GM23338 (cell line): Measurements from ENCODE around the gene BOK. TPM values are rescaled to one million over a fixed set of nuclear protein-coding genes. Genes with fewer than 3 reads are reported as not detected.

Source experiments
- ATAC-seq: fragments of 200-7000 bp; cut with Tn5 transposase; 3 replicates; pipeline ENCODE4 v1.9.1; 2020
- DNase-seq: peaks from one replicate; pipeline ENCODE4 v3.0.0-alpha.2; 2015; ENCODE audit warnings: low spot score
- H2AFZ ChIP-seq: fragments of 200-600 bp; sonication (generic); 2 replicates; pipeline ENCODE4 v1.8.0; 2016; ENCODE audit warnings: antibody characterized with exemption, mild to moderate bottlenecking, moderate library complexity
- H3F3A ChIP-seq: fragments of 200-600 bp; sonication (generic); replicated peaks from 2 replicates; pipeline ENCODE4 v1.8.0; 2017; ENCODE audit warnings: antibody characterized with exemption, mixed run types, low read depth
- H3K27ac ChIP-seq: fragments of 200-600 bp; sonication (generic); 2 replicates; pipeline ENCODE4 v1.6.1; 2016; ENCODE audit warnings: low read depth
- H3K27me3 ChIP-seq: fragments of 200-600 bp; sonication (generic); 2 replicates; pipeline ENCODE4 v1.8.0; 2016; ENCODE audit warnings: mild to moderate bottlenecking, mixed run types, moderate library complexity; ENCODE audit not compliant: insufficient read depth
- H3K36me3 ChIP-seq: fragments of 200-600 bp; sonication (generic); 2 replicates; pipeline ENCODE4 v1.8.0; 2016; ENCODE audit warnings: mild to moderate bottlenecking; ENCODE audit not compliant: insufficient read depth
- H3K4me1 ChIP-seq: fragments of 200-600 bp; sonication (generic); 2 replicates; pipeline ENCODE4 v1.8.0; 2016; ENCODE audit warnings: mild to moderate bottlenecking, moderate library complexity; ENCODE audit not compliant: insufficient read depth
- H3K4me2 ChIP-seq: fragments of 200-600 bp; sonication (generic); 2 replicates; pipeline ENCODE4 v1.7.1; 2017; ENCODE audit warnings: mixed run types
- H3K4me3 ChIP-seq: fragments of 200-600 bp; sonication (generic); 2 replicates; pipeline ENCODE4 v1.6.1; 2016; ENCODE audit warnings: mixed run types
- H3K79me2 ChIP-seq: fragments of 200-600 bp; sonication (generic); replicated peaks from 2 replicates; pipeline ENCODE4 v1.8.0; 2017; ENCODE audit warnings: mild to moderate bottlenecking; ENCODE audit not compliant: insufficient read depth
- H3K9me2 ChIP-seq: fragments of 200-600 bp; sonication (generic); 2 replicates; pipeline ENCODE4 v1.8.0; 2017; ENCODE audit not compliant: insufficient read depth
- H4K20me1 ChIP-seq: fragments of 200-600 bp; sonication (generic); replicated peaks from 2 replicates; pipeline ENCODE4 v1.8.0; 2017; ENCODE audit warnings: mild to moderate bottlenecking; ENCODE audit not compliant: insufficient read depth
- H3K27ac Mint-ChIP-seq: 2 replicates; pipeline ENCODE4 v1.8.0; 2020; ENCODE audit warnings: inconsistent platforms, mild to moderate bottlenecking, moderate library complexity, mixed read lengths
- H3K27me3 Mint-ChIP-seq: 3 replicates; pipeline ENCODE4 v1.8.0; 2022; ENCODE audit warnings: low read depth, mild to moderate bottlenecking, moderate library complexity, mixed read lengths, inconsistent platforms; ENCODE audit not compliant: insufficient read depth, poor library complexity
- H3K36me3 Mint-ChIP-seq: 3 replicates; pipeline ENCODE4 v1.8.0; 2021; ENCODE audit warnings: low read depth, mild to moderate bottlenecking, inconsistent platforms, moderate library complexity, mixed read lengths
- H3K4me1 Mint-ChIP-seq: 3 replicates; pipeline ENCODE4 v1.8.0; 2020; ENCODE audit warnings: mild to moderate bottlenecking, inconsistent platforms, mixed read lengths
- H3K4me3 Mint-ChIP-seq: 3 replicates; pipeline ENCODE4 v1.8.0; 2021; ENCODE audit warnings: moderate library complexity, mild to moderate bottlenecking, inconsistent platforms, mixed read lengths
- H3K9me3 Mint-ChIP-seq: 3 replicates; pipeline ENCODE4 v1.8.0; 2020; ENCODE audit warnings: moderate library complexity, mild to moderate bottlenecking, inconsistent platforms, mixed read lengths
- CREB1 ChIP-seq: fragments of 250-450 bp; sonication (Bioruptor Pico); IDR thresholded peaks from 2 replicates; pipeline ENCODE4 v1.5.0; 2020; ENCODE audit warnings: low read depth, mild to moderate bottlenecking, moderate library complexity
- EZH2 ChIP-seq: fragments of 200-600 bp; sonication (generic); IDR thresholded peaks from one replicate; pipeline ENCODE4 v1.8.0; 2017; ENCODE audit warnings: antibody characterized with exemption, mild to moderate bottlenecking, low read depth; ENCODE audit not compliant: unreplicated experiment
- EZH2phosphoT487 ChIP-seq: fragments of 200-600 bp; sonication (generic); IDR thresholded peaks from one replicate; pipeline ENCODE4 v1.8.1; 2018; ENCODE audit warnings: antibody characterized with exemption; ENCODE audit not compliant: unreplicated experiment
- JUNB ChIP-seq: IDR thresholded peaks from one replicate; pipeline ENCODE4 v1.6.1; 2016; ENCODE audit warnings: antibody characterized with exemption; ENCODE audit not compliant: unreplicated experiment
- NANOG ChIP-seq: IDR thresholded peaks from 2 replicates; pipeline ENCODE4 v1.6.1; 2016; ENCODE audit warnings: antibody characterized with exemption, borderline replicate concordance
- POLR2AphosphoS5 ChIP-seq: IDR thresholded peaks from 2 replicates; pipeline ENCODE4 v1.6.1; 2016; ENCODE audit warnings: antibody characterized with exemption, low read depth
- STAT1 ChIP-seq: IDR thresholded peaks from one replicate; pipeline ENCODE4 v1.6.1; 2016; ENCODE audit warnings: antibody characterized with exemption; ENCODE audit not compliant: unreplicated experiment
- ZNF114 ChIP-seq: fragments of 250-450 bp; sonication (Bioruptor Pico); IDR thresholded peaks from 2 replicates; pipeline ENCODE4 v1.5.0; 2020; ENCODE audit warnings: mild to moderate bottlenecking, moderate library complexity
- ZNF331 ChIP-seq: fragments of 250-450 bp; sonication (Bioruptor Pico); IDR thresholded peaks from 2 replicates; pipeline ENCODE4 v1.5.0; 2020; ENCODE audit warnings: low read depth, mild to moderate bottlenecking, moderate library complexity
- polyA plus RNA-seq: library from polyadenylated mRNA; unstranded; fragments of >200 nt; fragmentation: Nextera tagmentation; extraction: Ambion mirVana; gene quantifications from 2 replicates; pipeline ENCODE4 v1.2.1, GENCODE V29; 2016
- total RNA-seq: library from RNA; depleted of rRNA; stranded (reverse); fragments of >200 nt; shearing (Covaris generic); gene quantifications from 2 replicates; pipeline ENCODE4 v1.2.3, GENCODE V29; 2014
- TF ChIP-seq, protein P1 (sequence below): fragments of 250-450 bp; sonication (Bioruptor Pico); IDR thresholded peaks from 2 replicates; pipeline ENCODE4 v1.5.0; 2020; ENCODE audit warnings: mild to moderate bottlenecking, moderate library complexity
- TF ChIP-seq, protein P2 (sequence below): IDR thresholded peaks from 2 replicates; pipeline ENCODE4 v1.6.1; 2016; ENCODE audit warnings: antibody characterized with exemption
- TF ChIP-seq, protein P3 (sequence below), 2 experiments: fragments of 200-600 bp in 1 of 2; sonication (generic) in 1 of 2; conservative IDR thresholded peaks; 2 replicates each; pipeline versions ENCODE4 v1.5.1 to v1.6.1; 2016 to 2017; ENCODE audit warnings: antibody characterized with exemption in 2 of 2, low read depth in 2 of 2, mild to moderate bottlenecking in 2 of 2, moderate library complexity in 1 of 2
- TF ChIP-seq, protein P4 (sequence below): IDR thresholded peaks from one replicate; pipeline ENCODE4 v1.6.1; 2018; ENCODE audit warnings: antibody characterized with exemption; ENCODE audit not compliant: unreplicated experiment

Gene BOK
- total and polyA plus RNA-seq, 2 experiments from 2014 or later = 13.5 to 36.7 TPM

DNA sequence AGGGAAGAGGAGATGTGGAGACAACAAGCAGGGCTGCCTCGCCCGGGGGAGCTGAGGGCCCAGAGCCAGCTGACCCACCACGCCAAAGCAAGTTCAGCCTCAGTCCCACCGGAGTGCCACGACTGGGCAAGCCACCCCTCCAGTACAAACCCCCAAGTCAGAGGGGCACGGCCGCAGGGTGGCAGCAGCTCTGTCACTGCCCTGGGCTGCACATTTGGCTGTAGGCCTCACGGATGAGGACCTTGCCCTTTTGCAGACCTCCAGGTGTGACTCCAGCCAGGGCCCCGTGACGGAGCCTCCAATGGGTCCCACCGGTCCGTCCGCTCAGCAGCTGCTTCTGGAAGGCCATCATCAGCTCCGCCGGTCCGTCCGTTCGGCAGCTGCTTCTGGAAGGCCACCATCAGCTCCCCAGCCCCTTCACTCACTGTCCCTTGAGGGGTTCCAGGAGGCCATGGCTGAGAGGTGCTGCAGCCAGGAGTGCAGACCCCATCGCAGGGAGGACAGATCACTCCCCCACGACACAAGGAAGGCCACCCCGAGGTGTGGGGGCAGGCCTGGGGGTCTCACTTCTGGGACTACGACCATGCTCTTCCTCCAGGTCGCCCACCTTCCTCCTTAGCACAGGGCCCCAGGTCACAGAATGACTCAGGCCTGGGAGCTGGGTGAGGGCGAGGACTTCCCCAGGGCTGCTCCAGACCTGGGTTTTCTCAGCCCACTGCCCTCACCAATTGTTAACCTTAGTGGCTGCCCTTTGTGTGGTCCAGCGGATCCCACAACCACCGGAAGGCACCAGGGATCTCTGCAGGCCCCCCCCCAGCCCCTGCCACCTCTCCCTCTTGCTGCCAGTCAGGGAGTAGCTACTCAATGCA, 25.6 kb upstream of the BOK start:
- Mint-ChIP-seq H3K36me3 (no peaks in the 10 kb centered on the region), H3K27me3 (peaks cover 5% of the 10 kb centered on the region), H3K9me3 (no peaks in the 10 kb centered on the region), H3K4me1 (no peaks in the 10 kb centered on the region), H3K4me3 (no peak overlapping the region), H3K27ac (no peak overlapping the region)
- no peak overlapping the region for H3K4me3 ChIP-seq
- DNase-seq = no peak
- H3K9me2 ChIP-seq = no peaks in the 10 kb centered on the region
- H2AFZ ChIP-seq = no peak overlapping the region
- no peaks in the 10 kb centered on the region for H4K20me1 ChIP-seq
- H3F3A ChIP-seq = no peaks in the 10 kb centered on the region
- TF ChIP-seq ZNF331 (CRISPR knock-in tag) = no peak
- no peak for TF ChIP-seq JUNB
- no peak for TF ChIP-seq ZNF114
- TF ChIP-seq NANOG = no peak
- no peak for TF ChIP-seq STAT1
- TF ChIP-seq, protein P1, sequence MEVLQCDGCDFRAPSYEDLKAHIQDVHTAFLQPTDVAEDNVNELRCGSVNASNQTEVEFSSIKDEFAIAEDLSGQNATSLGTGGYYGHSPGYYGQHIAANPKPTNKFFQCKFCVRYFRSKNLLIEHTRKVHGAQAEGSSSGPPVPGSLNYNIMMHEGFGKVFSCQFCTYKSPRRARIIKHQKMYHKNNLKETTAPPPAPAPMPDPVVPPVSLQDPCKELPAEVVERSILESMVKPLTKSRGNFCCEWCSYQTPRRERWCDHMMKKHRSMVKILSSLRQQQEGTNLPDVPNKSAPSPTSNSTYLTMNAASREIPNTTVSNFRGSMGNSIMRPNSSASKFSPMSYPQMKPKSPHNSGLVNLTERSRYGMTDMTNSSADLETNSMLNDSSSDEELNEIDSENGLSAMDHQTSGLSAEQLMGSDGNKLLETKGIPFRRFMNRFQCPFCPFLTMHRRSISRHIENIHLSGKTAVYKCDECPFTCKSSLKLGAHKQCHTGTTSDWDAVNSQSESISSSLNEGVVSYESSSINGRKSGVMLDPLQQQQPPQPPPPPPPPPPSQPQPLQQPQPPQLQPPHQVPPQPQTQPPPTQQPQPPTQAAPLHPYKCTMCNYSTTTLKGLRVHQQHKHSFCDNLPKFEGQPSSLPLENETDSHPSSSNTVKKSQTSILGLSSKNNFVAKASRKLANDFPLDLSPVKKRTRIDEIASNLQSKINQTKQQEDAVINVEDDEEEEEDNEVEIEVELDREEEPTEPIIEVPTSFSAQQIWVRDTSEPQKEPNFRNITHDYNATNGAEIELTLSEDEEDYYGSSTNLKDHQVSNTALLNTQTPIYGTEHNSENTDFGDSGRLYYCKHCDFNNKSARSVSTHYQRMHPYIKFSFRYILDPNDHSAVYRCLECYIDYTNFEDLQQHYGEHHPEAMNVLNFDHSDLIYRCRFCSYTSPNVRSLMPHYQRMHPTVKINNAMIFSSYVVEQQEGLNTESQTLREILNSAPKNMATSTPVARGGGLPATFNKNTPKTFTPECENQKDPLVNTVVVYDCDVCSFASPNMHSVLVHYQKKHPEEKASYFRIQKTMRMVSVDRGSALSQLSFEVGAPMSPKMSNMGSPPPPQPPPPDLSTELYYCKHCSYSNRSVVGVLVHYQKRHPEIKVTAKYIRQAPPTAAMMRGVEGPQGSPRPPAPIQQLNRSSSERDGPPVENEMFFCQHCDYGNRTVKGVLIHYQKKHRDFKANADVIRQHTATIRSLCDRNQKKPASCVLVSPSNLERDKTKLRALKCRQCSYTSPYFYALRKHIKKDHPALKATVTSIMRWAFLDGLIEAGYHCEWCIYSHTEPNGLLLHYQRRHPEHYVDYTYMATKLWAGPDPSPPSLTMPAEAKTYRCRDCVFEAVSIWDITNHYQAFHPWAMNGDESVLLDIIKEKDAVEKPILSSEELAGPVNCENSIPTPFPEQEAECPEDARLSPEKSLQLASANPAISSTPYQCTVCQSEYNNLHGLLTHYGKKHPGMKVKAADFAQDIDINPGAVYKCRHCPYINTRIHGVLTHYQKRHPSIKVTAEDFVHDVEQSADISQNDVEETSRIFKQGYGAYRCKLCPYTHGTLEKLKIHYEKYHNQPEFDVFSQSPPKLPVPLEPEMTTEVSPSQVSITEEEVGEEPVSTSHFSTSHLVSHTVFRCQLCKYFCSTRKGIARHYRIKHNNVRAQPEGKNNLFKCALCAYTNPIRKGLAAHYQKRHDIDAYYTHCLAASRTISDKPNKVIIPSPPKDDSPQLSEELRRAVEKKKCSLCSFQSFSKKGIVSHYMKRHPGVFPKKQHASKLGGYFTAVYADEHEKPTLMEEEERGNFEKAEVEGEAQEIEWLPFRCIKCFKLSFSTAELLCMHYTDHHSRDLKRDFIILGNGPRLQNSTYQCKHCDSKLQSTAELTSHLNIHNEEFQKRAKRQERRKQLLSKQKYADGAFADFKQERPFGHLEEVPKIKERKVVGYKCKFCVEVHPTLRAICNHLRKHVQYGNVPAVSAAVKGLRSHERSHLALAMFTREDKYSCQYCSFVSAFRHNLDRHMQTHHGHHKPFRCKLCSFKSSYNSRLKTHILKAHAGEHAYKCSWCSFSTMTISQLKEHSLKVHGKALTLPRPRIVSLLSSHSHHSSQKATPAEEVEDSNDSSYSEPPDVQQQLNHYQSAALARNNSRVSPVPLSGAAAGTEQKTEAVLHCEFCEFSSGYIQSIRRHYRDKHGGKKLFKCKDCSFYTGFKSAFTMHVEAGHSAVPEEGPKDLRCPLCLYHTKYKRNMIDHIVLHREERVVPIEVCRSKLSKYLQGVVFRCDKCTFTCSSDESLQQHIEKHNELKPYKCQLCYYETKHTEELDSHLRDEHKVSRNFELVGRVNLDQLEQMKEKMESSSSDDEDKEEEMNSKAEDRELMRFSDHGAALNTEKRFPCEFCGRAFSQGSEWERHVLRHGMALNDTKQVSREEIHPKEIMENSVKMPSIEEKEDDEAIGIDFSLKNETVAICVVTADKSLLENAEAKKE (CRISPR knock-in tag) = no peak
- no peak for TF ChIP-seq EZH2
- TF ChIP-seq, protein P2, sequence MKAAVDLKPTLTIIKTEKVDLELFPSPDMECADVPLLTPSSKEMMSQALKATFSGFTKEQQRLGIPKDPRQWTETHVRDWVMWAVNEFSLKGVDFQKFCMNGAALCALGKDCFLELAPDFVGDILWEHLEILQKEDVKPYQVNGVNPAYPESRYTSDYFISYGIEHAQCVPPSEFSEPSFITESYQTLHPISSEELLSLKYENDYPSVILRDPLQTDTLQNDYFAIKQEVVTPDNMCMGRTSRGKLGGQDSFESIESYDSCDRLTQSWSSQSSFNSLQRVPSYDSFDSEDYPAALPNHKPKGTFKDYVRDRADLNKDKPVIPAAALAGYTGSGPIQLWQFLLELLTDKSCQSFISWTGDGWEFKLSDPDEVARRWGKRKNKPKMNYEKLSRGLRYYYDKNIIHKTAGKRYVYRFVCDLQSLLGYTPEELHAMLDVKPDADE = no peak
- no peak for TF ChIP-seq CREB1 (CRISPR knock-in tag)
- TF ChIP-seq EZH2phosphoT487 = no peak
- TF ChIP-seq, protein P3, sequence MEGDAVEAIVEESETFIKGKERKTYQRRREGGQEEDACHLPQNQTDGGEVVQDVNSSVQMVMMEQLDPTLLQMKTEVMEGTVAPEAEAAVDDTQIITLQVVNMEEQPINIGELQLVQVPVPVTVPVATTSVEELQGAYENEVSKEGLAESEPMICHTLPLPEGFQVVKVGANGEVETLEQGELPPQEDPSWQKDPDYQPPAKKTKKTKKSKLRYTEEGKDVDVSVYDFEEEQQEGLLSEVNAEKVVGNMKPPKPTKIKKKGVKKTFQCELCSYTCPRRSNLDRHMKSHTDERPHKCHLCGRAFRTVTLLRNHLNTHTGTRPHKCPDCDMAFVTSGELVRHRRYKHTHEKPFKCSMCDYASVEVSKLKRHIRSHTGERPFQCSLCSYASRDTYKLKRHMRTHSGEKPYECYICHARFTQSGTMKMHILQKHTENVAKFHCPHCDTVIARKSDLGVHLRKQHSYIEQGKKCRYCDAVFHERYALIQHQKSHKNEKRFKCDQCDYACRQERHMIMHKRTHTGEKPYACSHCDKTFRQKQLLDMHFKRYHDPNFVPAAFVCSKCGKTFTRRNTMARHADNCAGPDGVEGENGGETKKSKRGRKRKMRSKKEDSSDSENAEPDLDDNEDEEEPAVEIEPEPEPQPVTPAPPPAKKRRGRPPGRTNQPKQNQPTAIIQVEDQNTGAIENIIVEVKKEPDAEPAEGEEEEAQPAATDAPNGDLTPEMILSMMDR (conservative IDR thresholded peaks at IDR 0.05; ENCODE audit: low read depth in 2 of 2) = no peak
- no peak for TF ChIP-seq POLR2AphosphoS5
- TF ChIP-seq, protein P4, sequence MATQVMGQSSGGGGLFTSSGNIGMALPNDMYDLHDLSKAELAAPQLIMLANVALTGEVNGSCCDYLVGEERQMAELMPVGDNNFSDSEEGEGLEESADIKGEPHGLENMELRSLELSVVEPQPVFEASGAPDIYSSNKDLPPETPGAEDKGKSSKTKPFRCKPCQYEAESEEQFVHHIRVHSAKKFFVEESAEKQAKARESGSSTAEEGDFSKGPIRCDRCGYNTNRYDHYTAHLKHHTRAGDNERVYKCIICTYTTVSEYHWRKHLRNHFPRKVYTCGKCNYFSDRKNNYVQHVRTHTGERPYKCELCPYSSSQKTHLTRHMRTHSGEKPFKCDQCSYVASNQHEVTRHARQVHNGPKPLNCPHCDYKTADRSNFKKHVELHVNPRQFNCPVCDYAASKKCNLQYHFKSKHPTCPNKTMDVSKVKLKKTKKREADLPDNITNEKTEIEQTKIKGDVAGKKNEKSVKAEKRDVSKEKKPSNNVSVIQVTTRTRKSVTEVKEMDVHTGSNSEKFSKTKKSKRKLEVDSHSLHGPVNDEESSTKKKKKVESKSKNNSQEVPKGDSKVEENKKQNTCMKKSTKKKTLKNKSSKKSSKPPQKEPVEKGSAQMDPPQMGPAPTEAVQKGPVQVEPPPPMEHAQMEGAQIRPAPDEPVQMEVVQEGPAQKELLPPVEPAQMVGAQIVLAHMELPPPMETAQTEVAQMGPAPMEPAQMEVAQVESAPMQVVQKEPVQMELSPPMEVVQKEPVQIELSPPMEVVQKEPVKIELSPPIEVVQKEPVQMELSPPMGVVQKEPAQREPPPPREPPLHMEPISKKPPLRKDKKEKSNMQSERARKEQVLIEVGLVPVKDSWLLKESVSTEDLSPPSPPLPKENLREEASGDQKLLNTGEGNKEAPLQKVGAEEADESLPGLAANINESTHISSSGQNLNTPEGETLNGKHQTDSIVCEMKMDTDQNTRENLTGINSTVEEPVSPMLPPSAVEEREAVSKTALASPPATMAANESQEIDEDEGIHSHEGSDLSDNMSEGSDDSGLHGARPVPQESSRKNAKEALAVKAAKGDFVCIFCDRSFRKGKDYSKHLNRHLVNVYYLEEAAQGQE = no peak
- no peaks in the 10 kb centered on the region for H3K4me1 ChIP-seq
- ATAC-seq = no peak
- H3K4me2 ChIP-seq = no peak overlapping the region
- H3K79me2 ChIP-seq = no peaks in the 10 kb centered on the region
- H3K27me3 ChIP-seq = no peaks in the 10 kb centered on the region
- H3K27ac ChIP-seq = no peak overlapping the region
- H3K36me3 ChIP-seq = no peaks in the 10 kb centered on the region
